Measurements from ENCODE around the gene SNX12.
A peak's percentile ranks its signal among the peaks of the same experiment; 100 is the strongest.
"Not testable (repeated sequence)": the region's sequence is repeated elsewhere in the genome, so short reads cannot be mapped to it uniquely, and the experiment has no call there.

Gene SNX12

GRCh38 chrX:71085900-71086299, 17.8 kb upstream of the SNX12 start:
- DNase-seq: no peak

DNA sequence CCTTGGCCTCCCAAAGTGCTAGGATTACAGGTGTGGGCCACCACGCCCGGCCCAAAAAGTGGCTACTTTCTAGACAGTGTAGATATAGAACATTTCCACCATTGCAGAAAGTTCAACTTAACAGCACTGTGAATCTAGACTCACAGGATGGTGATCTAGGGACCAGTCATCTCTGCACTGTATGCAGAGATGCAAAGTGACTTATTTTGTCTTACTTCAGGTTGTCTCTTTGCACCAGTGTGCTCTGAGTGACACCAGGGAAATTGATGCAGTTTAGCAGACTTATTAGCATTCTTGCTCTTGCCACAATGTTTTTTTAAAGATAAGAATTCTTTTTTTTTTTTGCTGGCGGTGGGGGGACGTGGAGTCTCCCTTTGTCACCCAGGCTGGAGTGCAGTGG, 14.7 kb upstream of the SNX12 start:
- DNase-seq: no peak

DNA sequence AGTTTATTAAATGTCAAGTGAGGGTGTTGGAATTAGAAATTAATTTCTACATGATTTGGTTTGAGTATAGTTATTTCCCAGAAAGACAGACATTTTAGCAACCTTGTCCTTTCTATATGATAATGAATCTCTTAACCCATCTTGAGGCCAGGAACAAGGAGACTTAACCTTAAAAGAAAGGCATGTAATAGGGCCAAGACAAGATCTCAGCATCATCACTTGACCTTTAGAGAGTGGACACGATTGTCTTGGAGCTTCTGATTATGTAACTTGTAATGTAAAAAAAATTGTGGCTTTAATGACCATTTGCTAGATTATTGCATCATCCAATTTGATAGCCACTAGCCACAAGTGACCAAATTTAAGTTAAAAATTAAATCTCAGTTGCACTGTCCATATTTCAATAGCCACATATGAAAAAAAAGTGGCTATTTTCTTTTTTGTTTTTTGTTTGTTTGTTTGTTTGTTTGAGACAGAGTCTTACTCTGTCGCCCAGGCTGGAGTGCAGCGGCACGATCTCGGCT, 14.1 kb upstream of the SNX12 start:
- no peak for DNase-seq

- DNase-seq: no peak
Observed at GRCh38 chrX:71081330-71082123, 13.4 kb upstream of the SNX12 start.

DNA sequence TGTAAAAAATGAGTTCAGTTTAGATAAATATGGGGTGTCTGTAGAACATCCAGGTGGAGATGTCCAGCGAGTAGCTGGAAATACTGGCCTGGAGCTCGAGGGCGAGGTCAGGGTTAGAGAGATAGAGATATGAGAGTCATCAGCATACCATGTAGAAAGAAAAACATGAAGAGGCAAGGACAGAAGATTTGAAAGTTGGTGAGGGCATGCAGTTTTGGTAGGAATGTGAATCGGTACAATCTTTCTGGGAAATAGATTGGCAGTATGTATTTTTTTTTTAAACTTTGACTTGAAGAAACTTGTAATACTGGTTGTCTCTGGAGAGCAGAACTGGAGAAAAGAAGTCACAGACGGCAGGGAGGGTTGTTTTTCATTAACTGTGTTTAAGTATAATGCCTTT, 2.4 kb upstream of the SNX12 start:
- DNase-seq: no peak

DNA sequence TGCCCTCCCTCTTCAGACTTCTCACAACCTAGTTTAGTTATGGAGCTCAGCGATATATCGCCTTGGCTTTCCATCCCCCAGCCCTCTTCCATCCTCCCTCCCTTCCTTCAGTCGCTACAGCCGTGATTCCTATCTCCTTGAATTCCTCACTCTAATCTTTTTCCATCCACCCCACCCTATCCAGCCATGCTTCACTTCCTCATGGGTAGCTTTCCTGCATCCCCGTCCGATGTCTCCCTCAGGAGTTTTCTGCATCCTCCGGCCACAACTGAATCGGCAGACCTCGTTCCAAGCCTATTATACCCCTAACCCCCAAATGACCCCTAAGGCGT, 456 bp downstream of the SNX12 start:
- no peak for DNase-seq

- DNase-seq: no peak
Observed at GRCh38 chrX:71067089-71067488, 1.0 kb downstream of the SNX12 start.

DNA sequence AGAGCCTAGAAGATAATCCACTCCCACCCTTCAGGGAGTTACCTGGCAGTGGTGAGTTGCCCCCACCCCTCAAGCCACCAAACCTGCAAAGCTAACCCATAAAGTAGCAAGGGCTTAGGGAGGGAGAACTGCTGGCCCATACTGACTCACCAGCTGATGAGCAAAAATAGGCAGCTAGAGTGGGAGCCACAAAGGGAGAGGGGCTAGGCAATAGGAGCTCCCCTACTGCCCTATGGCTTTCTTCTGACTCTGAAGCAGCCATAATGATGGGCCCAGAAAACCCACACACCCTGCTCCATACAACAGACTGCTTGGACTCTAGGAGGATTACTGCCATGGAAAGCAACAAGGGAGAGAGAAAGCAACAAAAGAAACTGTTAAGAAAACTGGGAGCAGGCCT, 8.0 kb downstream of the SNX12 start:
- no peak for DNase-seq

- no peak for DNase-seq
Observed at GRCh38 chrX:71057848-71058530, 10.1 kb downstream of the SNX12 start.

DNA sequence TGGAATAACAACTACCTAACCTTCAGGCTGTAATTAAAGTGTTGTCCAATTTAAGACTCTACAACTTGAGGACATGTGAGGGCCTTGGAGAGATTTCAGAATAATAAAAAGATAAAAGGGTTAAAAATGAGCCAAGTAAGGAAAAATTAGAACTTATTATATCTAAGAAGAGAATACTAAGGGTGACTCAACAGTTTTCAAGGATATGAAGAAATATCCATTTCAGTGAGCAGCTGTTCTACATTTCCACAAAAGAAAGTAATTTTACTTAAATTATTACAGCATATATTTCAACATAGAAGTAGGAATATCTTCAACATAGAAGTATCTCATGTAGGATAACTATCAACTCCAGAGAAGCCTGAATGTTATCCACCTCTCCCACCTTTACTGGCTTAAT, 11.3 kb downstream of the SNX12 start:
- no peak for DNase-seq

DNA sequence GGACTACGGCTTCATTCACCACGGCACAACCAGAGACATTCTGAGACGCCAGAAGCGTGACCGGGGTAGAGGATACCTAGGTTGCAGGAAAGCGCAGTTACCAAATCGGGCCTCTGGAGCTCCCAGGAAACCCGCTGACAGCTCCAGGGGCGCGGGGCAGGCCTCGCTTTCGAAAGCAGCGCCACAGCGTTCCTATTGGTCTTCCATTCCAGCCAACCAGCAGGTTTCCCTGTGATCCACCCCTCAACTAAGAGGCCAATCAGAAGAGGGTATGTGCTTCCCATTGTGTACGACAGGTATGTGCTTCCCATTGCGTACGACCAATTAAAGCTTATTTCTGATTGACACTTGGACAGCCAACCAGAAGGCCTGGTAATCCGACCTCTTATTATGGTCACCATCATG, 14.9 kb downstream of the SNX12 start:
- peak; percentile 18 for DNase-seq

GRCh38 chrX:71052721-71053120, 15.4 kb downstream of the SNX12 start:
- no peak for DNase-seq

- DNase-seq: not testable (repeated sequence)
Observed at GRCh38 chrX:71047891-71048290, 20.2 kb downstream of the SNX12 start.

GRCh38 chrX:71017396-71017939, 50.7 kb downstream of the SNX12 start:
- DNase-seq: no peak
